Activated naive CD8-positive, alpha-beta T cell (primary cell): Measurements from ENCODE around the gene PBX1.

ENCODE experiments used
- H3K27ac Mint-ChIP-seq: one replicate; pipeline ENCODE4 v1.8.0; 2021; ENCODE audit warnings: mixed read lengths
- H3K27me3 Mint-ChIP-seq: one replicate; pipeline ENCODE4 v1.8.0; 2021; ENCODE audit warnings: mixed read lengths
- H3K36me3 Mint-ChIP-seq: one replicate; pipeline ENCODE4 v1.8.0; 2021; ENCODE audit warnings: mixed read lengths
- H3K4me1 Mint-ChIP-seq: one replicate; pipeline ENCODE4 v1.8.0; 2021; ENCODE audit warnings: low read depth, mixed read lengths
- H3K4me3 Mint-ChIP-seq: one replicate; pipeline ENCODE4 v1.8.0; 2021; ENCODE audit warnings: mild to moderate bottlenecking, mixed read lengths
- H3K9me3 Mint-ChIP-seq: one replicate; pipeline ENCODE4 v1.8.0; 2021; ENCODE audit warnings: low read depth, mixed read lengths

Gene PBX1

GRCh38 chr1:164769486-164770130, 210.6 kb downstream of the PBX1 start:
- Mint-ChIP-seq H3K27ac (no peak overlapping the region), H3K9me3 (no peaks in the 10 kb centered on the region), H3K4me1 (no peaks in the 10 kb centered on the region), H3K4me3 (no peak overlapping the region), H3K27me3 (no peaks in the 10 kb centered on the region), H3K36me3 (no peaks in the 10 kb centered on the region)

GRCh38 chr1:164770131-164770529, 211.1 kb downstream of the PBX1 start:
- no peaks in the 10 kb centered on the region for H3K4me1 Mint-ChIP-seq
- no peak overlapping the region for H3K27ac Mint-ChIP-seq
- no peaks in the 10 kb centered on the region for H3K9me3 Mint-ChIP-seq
- peaks cover 3% of the 10 kb centered on the region for H3K27me3 Mint-ChIP-seq
- H3K36me3 Mint-ChIP-seq, result no peaks in the 10 kb centered on the region
- H3K4me3 Mint-ChIP-seq, result no peak overlapping the region

GRCh38 chr1:164771041-164771618, 212.1 kb downstream of the PBX1 start:
- H3K9me3 Mint-ChIP-seq, result no peaks in the 10 kb centered on the region
- H3K36me3 Mint-ChIP-seq, result no peaks in the 10 kb centered on the region
- peaks cover 3% of the 10 kb centered on the region for H3K27me3 Mint-ChIP-seq
- H3K4me1 Mint-ChIP-seq, result no peaks in the 10 kb centered on the region
- no peak overlapping the region for H3K27ac Mint-ChIP-seq
- no peak overlapping the region for H3K4me3 Mint-ChIP-seq

GRCh38 chr1:164771619-164772361, 212.8 kb downstream of the PBX1 start:
- H3K27ac Mint-ChIP-seq, result no peak overlapping the region
- peaks cover 4% of the 10 kb centered on the region for H3K27me3 Mint-ChIP-seq
- H3K4me3 Mint-ChIP-seq, result no peak overlapping the region
- H3K36me3 Mint-ChIP-seq, result no peaks in the 10 kb centered on the region
- H3K4me1 Mint-ChIP-seq, result no peaks in the 10 kb centered on the region
- H3K9me3 Mint-ChIP-seq, result no peaks in the 10 kb centered on the region

DNA sequence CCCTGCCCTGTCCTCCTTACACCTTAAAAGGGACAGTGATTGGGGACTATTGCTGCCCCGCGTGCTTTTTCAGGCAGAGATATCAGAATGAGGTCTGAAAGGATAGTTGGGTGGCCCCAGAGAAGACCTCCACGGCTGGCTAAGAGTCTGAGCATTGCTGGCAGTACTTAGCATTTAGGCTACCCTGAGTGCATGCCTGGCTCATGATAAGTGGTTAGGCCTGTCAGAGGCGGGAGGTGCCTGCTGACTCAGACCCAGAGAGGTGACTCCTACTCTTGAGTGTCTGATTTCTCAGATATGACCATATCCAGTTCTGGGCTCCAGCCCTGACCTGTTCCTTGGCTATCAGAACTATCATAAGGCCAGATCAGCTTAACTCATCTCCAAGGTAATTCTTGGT, 213.7 kb downstream of the PBX1 start:
- H3K9me3 Mint-ChIP-seq, result no peaks in the 10 kb centered on the region
- H3K4me1 Mint-ChIP-seq, result no peaks in the 10 kb centered on the region
- H3K27ac Mint-ChIP-seq, result no peak overlapping the region
- H3K4me3 Mint-ChIP-seq, result no peak overlapping the region
- H3K36me3 Mint-ChIP-seq, result no peaks in the 10 kb centered on the region
- H3K27me3 Mint-ChIP-seq, result peaks cover 4% of the 10 kb centered on the region

GRCh38 chr1:164773102-164773501, 214.1 kb downstream of the PBX1 start:
- Mint-ChIP-seq H3K4me1 (no peaks in the 10 kb centered on the region), H3K4me3 (no peak overlapping the region), H3K27me3 (peaks cover 4% of the 10 kb centered on the region), H3K9me3 (no peaks in the 10 kb centered on the region), H3K27ac (no peak overlapping the region), H3K36me3 (no peaks in the 10 kb centered on the region)

DNA sequence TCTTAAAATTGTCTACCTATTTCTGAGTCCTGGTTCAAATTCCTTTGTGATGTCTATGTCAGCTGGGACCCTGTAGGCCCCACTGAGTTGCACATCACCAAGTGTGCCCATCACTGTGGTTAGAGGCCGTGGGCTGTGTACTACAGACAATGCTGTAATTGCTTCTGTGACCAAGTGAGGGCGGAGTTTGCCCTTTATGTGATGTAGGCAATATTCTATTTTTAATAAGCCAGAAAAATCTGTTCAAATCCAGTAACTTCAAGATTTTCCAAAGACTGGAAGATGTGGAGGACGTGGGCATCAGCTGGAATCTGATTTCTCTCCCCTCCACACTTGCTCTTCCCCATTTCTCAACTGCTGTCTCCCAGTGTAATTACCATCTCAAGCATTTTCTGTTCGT, 215.4 kb downstream of the PBX1 start:
- H3K27me3 Mint-ChIP-seq, result peaks cover 4% of the 10 kb centered on the region

GRCh38 chr1:164774819-164775654, 216.1 kb downstream of the PBX1 start:
- Mint-ChIP-seq H3K4me3 (no peak overlapping the region), H3K9me3 (no peaks in the 10 kb centered on the region), H3K4me1 (no peaks in the 10 kb centered on the region), H3K27ac (no peak overlapping the region), H3K36me3 (no peaks in the 10 kb centered on the region), H3K27me3 (peaks cover 4% of the 10 kb centered on the region)

More for the DNA sequence above, 215.4 kb downstream of the PBX1 start:
- Mint-ChIP-seq H3K4me1 (no peaks in the 10 kb centered on the region), H3K4me3 (no peak overlapping the region), H3K36me3 (no peaks in the 10 kb centered on the region), H3K9me3 (no peaks in the 10 kb centered on the region), H3K27ac (no peak overlapping the region)

DNA sequence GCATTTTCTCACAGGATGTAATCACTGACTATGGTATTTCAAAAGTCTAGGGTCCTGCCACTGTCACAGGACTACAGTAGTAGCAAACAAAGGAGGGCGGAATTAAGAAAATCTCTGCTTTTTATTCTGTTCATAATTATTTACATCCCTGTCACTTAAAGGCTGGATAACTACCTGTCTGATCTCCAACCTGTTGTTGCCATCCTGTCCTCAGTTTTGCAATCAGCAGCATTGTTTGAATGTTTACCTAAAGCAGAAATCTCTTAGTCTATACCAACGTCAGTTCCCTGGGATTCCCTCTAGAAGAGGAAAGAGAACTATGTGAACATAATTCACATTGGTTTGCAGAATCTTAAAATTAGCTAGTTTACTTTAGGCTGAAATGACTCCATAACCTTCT, 218.5 kb downstream of the PBX1 start:
- Mint-ChIP-seq H3K36me3 (no peaks in the 10 kb centered on the region), H3K4me1 (no peaks in the 10 kb centered on the region), H3K9me3 (no peaks in the 10 kb centered on the region), H3K27me3 (peaks cover 4% of the 10 kb centered on the region), H3K27ac (no peak overlapping the region), H3K4me3 (no peak overlapping the region)

DNA sequence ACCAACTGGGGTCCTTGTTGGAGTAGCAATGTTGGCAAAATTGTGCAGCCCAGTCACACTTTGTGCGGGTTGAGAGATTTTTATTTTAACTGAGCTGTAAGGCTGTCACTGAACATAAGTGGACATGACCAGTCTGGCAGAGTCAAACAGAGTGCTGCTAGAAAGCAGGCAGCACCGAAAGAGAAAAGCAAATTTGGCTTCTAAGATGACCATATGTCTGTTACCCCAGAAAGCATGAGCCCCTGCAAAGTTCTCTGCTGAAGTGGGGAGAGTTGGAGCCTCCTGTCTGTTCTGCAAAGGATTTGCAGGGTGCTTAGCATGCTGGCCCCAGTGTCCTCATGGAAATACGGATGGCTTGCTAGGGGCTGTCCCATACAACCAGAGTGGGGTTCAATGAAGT, 220.4 kb downstream of the PBX1 start:
- Mint-ChIP-seq H3K27me3 (peaks cover 4% of the 10 kb centered on the region), H3K9me3 (no peaks in the 10 kb centered on the region), H3K27ac (no peak overlapping the region)

DNA sequence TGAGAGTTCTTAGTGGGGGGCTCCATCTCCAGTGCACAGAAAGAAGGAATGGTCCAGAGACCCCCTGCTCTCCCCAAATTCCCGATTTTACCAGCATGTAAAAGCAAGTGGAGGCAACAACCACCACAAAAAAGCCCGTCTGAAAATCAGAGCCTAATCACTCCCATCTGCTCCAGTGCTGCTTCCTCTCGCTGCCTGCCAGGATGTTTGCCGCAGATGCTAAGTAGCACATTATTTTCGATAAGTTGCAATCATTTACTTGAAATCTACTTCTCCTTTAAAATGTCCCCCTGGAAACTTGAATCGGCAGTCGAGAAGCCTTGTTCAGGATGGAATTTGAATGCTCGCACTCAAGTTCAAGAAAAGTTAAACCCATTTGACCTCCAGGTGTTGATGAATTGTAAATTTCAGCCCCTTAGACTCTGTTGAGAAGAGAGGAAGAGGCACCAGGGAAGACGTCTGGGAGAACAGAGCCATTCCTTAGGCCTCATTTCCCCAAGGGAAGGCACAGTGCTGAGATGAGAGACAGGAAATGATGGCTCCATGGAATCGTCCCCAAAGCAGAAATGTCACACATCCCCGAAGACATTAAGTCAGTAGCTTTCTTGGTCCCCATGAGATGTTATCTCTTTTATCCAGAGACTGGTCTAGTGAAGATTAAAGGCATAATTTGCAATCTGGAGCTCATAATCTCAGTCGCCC, 221.3 kb downstream of the PBX1 start:
- no peak overlapping the region for H3K27ac Mint-ChIP-seq
- no peaks in the 10 kb centered on the region for H3K36me3 Mint-ChIP-seq
- H3K4me1 Mint-ChIP-seq, result no peaks in the 10 kb centered on the region
- H3K4me3 Mint-ChIP-seq, result no peak overlapping the region
- H3K9me3 Mint-ChIP-seq, result no peaks in the 10 kb centered on the region
- peaks cover 1% of the 10 kb centered on the region for H3K27me3 Mint-ChIP-seq

More for the DNA sequence above, 220.4 kb downstream of the PBX1 start:
- no peaks in the 10 kb centered on the region for H3K36me3 Mint-ChIP-seq
- no peak overlapping the region for H3K4me3 Mint-ChIP-seq
- no peaks in the 10 kb centered on the region for H3K4me1 Mint-ChIP-seq

- H3K4me1 Mint-ChIP-seq, result no peaks in the 10 kb centered on the region
- peaks cover 1% of the 10 kb centered on the region for H3K27me3 Mint-ChIP-seq
- H3K36me3 Mint-ChIP-seq, result no peaks in the 10 kb centered on the region
- H3K4me3 Mint-ChIP-seq, result no peak overlapping the region
- no peak overlapping the region for H3K27ac Mint-ChIP-seq
- H3K9me3 Mint-ChIP-seq, result no peaks in the 10 kb centered on the region
Observed at GRCh38 chr1:164780863-164781262, 221.9 kb downstream of the PBX1 start.

GRCh38 chr1:164781972-164782371, 223.0 kb downstream of the PBX1 start:
- H3K4me1 Mint-ChIP-seq, result no peaks in the 10 kb centered on the region
- no peaks in the 10 kb centered on the region for H3K36me3 Mint-ChIP-seq

DNA sequence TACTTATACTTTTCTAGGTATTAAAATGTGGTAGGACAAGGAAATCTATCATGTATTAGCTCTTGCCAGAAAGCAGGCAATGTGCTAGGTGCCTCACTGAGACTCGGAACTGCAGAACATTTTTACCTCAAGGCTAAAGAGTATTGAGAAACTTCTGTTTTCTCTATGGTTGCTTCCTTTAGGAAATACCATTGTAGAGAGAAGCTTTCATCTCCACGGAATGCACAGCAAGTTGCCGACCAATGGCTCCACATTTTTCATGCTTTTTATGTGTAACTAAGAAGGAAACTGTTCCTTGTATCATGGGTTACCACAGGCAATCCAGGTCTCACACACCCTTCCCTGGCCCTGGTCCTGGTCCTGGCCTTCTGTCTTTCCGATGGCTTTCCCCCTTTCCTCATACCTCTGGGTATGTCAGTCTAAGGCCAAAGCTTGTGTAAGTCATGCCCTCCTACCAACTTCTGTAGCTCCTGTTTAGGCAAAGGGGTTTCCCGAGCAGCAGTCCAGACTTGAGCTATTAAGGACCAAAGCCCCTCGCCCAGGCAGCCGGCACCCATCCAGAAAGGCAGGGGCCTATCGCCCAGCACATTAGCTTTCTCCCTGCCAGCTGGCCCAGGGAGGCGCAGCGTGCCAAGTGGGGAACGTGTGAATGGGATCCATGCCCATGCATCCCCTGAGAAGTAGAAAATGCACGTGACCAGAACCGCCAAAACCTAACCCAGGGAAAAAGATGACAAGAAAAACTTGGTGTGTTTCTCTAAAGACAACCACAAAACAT, 225.0 kb downstream of the PBX1 start:
- Mint-ChIP-seq H3K4me3 (no peak overlapping the region), H3K27ac (no peak overlapping the region), H3K27me3 (peaks cover 4% of the 10 kb centered on the region)

More at GRCh38 chr1:164781972-164782371, 223.0 kb downstream of the PBX1 start:
- Mint-ChIP-seq H3K27ac (no peak overlapping the region), H3K27me3 (no peaks in the 10 kb centered on the region), H3K9me3 (no peaks in the 10 kb centered on the region), H3K4me3 (no peak overlapping the region)

More for the DNA sequence above, 225.0 kb downstream of the PBX1 start:
- Mint-ChIP-seq H3K36me3 (no peaks in the 10 kb centered on the region), H3K9me3 (no peaks in the 10 kb centered on the region), H3K4me1 (peaks cover 2% of the 10 kb centered on the region)
